Karpas-422 (cell line): ENCODE results near the gene ARHGAP22. TPM values are rescaled to one million over a fixed set of nuclear protein-coding genes. Genes with fewer than 3 reads are reported as not detected.

Source experiments
- DNase-seq: peaks from one replicate; pipeline ENCODE4 v3.0.0-alpha.2; 2015
- H2AFZ ChIP-seq: fragments of 200-600 bp; sonication (generic); 2 replicates; pipeline ENCODE4 v1.6.1; 2014; ENCODE audit warnings: antibody characterized with exemption, low read length, mixed read lengths
- H3K27ac ChIP-seq: fragments of 200-600 bp; sonication (generic); 2 replicates; pipeline ENCODE4 v1.5.1; 2014; ENCODE audit warnings: mild to moderate bottlenecking, low read length, moderate library complexity
- H3K27me3 ChIP-seq: fragments of 200-600 bp; sonication (generic); 2 replicates; pipeline ENCODE4 v1.6.1; 2014; ENCODE audit warnings: low read length, mixed read lengths
- H3K36me3 ChIP-seq: fragments of 200-600 bp; sonication (generic); 2 replicates; pipeline ENCODE4 v1.6.1; 2014; ENCODE audit warnings: low read length, mixed read lengths; ENCODE audit not compliant: insufficient read depth
- H3K4me1 ChIP-seq: fragments of 200-600 bp; sonication (generic); 2 replicates; pipeline ENCODE4 v1.6.1; 2014; ENCODE audit warnings: mild to moderate bottlenecking, low read length, mixed read lengths
- H3K4me2 ChIP-seq: fragments of 200-600 bp; sonication (generic); 2 replicates; pipeline ENCODE4 v1.6.1; 2014; ENCODE audit warnings: low read length, low read depth, mild to moderate bottlenecking; ENCODE audit not compliant: poor library complexity, severe bottlenecking
- H3K4me3 ChIP-seq: fragments of 200-600 bp; sonication (generic); 2 replicates; pipeline ENCODE4 v1.5.1; 2014; ENCODE audit warnings: mild to moderate bottlenecking, antibody characterized with exemption, low read length, mixed read lengths
- H3K79me2 ChIP-seq: fragments of 200-600 bp; sonication (generic); 2 replicates; pipeline ENCODE4 v1.6.1; 2014; ENCODE audit warnings: mild to moderate bottlenecking, low read length, mixed read lengths
- H3K9ac ChIP-seq: fragments of 200-600 bp; sonication (generic); 2 replicates; pipeline ENCODE4 v1.6.0; 2014; ENCODE audit warnings: low read length
- H3K9me2 ChIP-seq: fragments of 200-600 bp; sonication (generic), shearing (Covaris generic); replicated peaks from 2 replicates; pipeline ENCODE4 v1.6.0; 2014; ENCODE audit warnings: mild to moderate bottlenecking, low read length, moderate library complexity; ENCODE audit not compliant: insufficient read depth
- H3K9me3 ChIP-seq: fragments of 300-700, 200-600 bp; sonication (generic); 2 replicates; pipeline ENCODE4 v1.6.1; 2014; ENCODE audit warnings: low read length, mixed read lengths
- H4K20me1 ChIP-seq: fragments of 200-600 bp; sonication (generic); 2 replicates; pipeline ENCODE4 v1.6.1; 2014; ENCODE audit warnings: mild to moderate bottlenecking, antibody characterized with exemption, low read length, low read depth; ENCODE audit not compliant: insufficient read depth
- total RNA-seq: library from RNA; depleted of rRNA; stranded (reverse); fragments of >200 nt; shearing (Covaris generic); gene quantifications from 2 replicates; pipeline ENCODE4 v1.2.3, GENCODE V29; 2014; ENCODE audit warnings: low replicate concordance

ARHGAP22 gene
- total RNA-seq, 1 experiment from 2014 or later: 0.07 TPM

GRCh38 chr10:48636901-48637300, 32.0 kb upstream of the ARHGAP22 start:
- no peaks in the 10 kb centered on the region for H4K20me1 ChIP-seq
- no peak for DNase-seq
- H3K9me2 ChIP-seq: no peaks in the 10 kb centered on the region
- no peak overlapping the region for H3K4me2 ChIP-seq
- H3K4me1 ChIP-seq: peaks cover 46% of the 10 kb centered on the region
- no peak overlapping the region for H2AFZ ChIP-seq
- no peak overlapping the region for H3K27ac ChIP-seq
- no peaks in the 10 kb centered on the region for H3K9me3 ChIP-seq
- no peak overlapping the region for H3K9ac ChIP-seq
- no peak overlapping the region for H3K4me3 ChIP-seq
- H3K79me2 ChIP-seq: no peaks in the 10 kb centered on the region
- H3K36me3 ChIP-seq: no peaks in the 10 kb centered on the region
- no peaks in the 10 kb centered on the region for H3K27me3 ChIP-seq

DNA sequence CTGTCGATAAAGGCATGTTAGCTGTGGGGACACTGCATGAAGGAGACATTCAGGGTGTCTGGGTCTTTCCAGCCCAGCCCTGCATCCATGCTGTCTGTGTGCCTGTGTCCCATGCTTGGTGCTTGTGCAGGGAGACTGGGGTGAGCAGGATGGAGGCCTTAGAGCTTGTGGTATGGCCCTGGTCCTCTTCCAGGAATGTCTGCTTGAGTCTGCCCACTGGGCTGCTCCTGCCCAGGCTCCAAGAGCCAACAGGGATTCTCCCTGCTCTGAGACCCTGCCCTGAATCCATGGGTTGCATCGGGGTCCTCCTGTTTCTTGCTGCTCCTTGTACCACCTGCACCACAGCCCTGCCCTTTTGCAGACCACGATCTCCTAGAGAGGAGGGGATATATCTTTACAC, 31.4 kb upstream of the ARHGAP22 start:
- H4K20me1 ChIP-seq: no peaks in the 10 kb centered on the region
- H3K36me3 ChIP-seq: no peaks in the 10 kb centered on the region
- H3K4me1 ChIP-seq: peaks cover 46% of the 10 kb centered on the region
- no peaks in the 10 kb centered on the region for H3K27me3 ChIP-seq
- H3K79me2 ChIP-seq: no peaks in the 10 kb centered on the region
- no peak overlapping the region for H3K4me3 ChIP-seq
- H3K4me2 ChIP-seq: no peak overlapping the region
- H2AFZ ChIP-seq: no peak overlapping the region
- H3K9me3 ChIP-seq: no peaks in the 10 kb centered on the region
- no peak overlapping the region for H3K9ac ChIP-seq
- no peak overlapping the region for H3K27ac ChIP-seq
- H3K9me2 ChIP-seq: no peaks in the 10 kb centered on the region
- no peak for DNase-seq

DNA sequence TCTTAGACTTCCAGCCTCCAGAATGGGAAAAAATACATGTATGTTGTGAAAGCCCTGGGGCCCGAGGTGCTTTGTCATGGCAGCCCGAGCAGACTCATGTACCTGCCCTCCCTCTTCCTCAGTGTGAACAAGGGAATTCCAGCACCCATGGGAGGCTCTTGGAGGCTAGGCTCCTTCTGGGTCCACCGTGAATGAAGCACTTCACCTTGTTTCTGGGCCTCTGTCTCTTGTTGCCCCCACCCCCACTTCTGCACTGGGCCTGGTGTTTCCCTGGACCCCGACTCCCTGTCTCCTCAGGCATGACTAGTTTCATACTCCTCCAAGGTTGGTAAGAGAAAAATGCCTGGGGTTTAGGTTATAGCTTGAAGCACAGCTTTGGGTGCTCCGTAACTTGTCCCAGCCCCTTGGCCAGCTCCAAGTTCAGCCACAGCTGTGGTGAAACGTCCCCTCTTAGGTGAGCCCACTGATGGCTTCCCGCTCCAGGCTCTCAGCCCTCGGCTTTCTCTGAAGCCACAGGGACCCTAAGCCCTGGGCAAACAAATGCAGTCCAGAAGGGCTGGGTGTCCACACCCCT, 30.2 kb upstream of the ARHGAP22 start:
- peaks cover 46% of the 10 kb centered on the region for H3K4me1 ChIP-seq
- no peak overlapping the region for H2AFZ ChIP-seq
- H3K9ac ChIP-seq: peak overlapping the region; percentile 54
- H3K9me2 ChIP-seq: no peaks in the 10 kb centered on the region
- H3K79me2 ChIP-seq: no peaks in the 10 kb centered on the region
- H3K27me3 ChIP-seq: no peaks in the 10 kb centered on the region
- peak overlapping the region; percentile 54; the same call in 1 of the 2 replicates for H3K4me3 ChIP-seq
- H4K20me1 ChIP-seq: no peaks in the 10 kb centered on the region
- no peak for DNase-seq
- H3K9me3 ChIP-seq: no peaks in the 10 kb centered on the region
- H3K4me2 ChIP-seq: peak overlapping the region; percentile 73
- peak overlapping the region; percentile 81 for H3K27ac ChIP-seq
- no peaks in the 10 kb centered on the region for H3K36me3 ChIP-seq

DNA sequence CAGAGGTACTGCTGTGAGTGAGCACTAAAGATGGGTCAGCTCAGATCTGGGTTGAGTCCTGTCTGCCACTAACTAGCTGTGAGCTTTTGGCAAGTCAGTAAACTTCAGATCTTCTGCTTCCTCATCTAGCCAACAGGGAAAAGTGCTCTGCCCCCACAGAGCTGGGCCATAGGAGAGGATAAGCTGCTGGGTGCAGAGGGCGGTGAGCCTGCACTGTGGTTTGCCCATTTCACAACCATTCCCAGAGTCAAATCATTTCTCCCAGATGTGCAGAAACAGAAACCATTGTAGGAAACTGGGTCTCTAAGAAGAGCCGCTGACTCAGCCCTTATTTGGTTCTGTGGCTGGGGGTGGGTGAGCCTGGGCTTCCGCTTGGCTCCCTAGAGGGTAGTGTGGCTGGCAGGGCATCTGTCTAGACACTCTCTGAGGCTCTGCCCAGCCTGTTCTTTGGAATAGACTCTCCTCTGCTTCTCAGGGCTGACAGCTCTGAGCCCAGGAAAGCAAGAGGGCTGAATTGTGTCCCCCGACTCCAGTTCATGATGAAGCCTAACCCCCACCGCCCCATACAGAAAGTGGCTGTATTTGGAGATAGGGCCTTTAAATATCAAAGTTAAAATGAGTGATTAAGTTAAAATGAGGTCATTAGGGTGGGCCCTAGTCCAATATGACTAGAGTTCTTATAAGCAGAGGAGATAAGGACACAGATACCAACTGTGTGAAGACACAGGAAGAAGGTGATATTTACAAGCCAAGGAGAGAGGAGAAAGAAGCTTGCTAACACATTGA, 29.5 kb upstream of the ARHGAP22 start:
- H3K27me3 ChIP-seq: no peaks in the 10 kb centered on the region
- H2AFZ ChIP-seq: peak overlapping the region; percentile 47; the same call in 1 of the 2 replicates
- H3K79me2 ChIP-seq: no peaks in the 10 kb centered on the region
- H3K4me1 ChIP-seq: peaks cover 42% of the 10 kb centered on the region
- H3K9ac ChIP-seq: peak overlapping the region; percentile 54
- peak overlapping the region; percentile 81 for H3K27ac ChIP-seq
- peak overlapping the region; percentile 73 for H3K4me2 ChIP-seq
- no peaks in the 10 kb centered on the region for H4K20me1 ChIP-seq
- H3K9me3 ChIP-seq: no peaks in the 10 kb centered on the region
- peak; percentile 93 for DNase-seq
- H3K4me3 ChIP-seq: peak overlapping the region; percentile 54
- no peaks in the 10 kb centered on the region for H3K9me2 ChIP-seq
- H3K36me3 ChIP-seq: no peaks in the 10 kb centered on the region

DNA sequence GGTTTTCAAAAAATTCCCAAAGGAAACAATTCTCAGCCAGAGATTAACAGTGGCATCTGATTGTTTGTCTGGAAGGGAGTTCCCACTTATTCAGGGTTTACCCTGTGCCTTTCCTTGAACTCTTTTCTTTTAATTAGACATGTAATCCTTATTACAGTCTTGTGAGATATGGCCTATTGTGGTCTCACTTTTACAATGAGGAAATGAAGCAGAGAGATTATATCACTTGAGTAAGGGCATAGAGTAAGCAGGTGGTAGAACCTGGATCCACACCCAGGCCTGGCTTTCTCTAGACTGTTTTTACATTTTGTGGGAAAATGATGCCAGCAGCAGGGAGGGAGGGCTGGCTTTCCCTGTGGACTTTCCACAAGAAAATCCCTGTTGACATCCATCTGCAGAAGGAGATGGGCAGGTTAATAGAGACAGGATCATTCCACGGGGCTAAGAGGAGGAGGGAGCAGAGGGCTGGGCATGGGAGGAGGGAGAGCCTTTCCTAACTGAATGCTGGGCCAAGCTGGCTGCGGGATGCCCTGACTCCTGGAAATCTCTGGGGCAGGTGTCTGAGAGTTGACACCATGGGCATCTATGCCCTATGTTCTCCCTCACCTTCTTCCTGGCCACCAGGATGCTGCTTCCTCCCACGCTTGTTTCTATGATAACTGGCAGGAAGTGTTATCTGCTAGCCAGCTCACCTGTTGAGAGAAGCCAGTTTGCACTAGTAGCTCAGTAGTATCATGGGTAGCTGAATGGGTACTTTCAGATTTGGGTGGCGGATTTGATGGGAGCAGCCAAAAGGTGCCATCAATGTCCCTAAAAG, 28.7 kb upstream of the ARHGAP22 start:
- H3K27ac ChIP-seq: peak overlapping the region; percentile 81
- no peaks in the 10 kb centered on the region for H3K9me2 ChIP-seq
- H3K27me3 ChIP-seq: no peaks in the 10 kb centered on the region
- H3K4me3 ChIP-seq: peak overlapping the region; percentile 54
- peak overlapping the region; percentile 47; the same call in 1 of the 2 replicates for H2AFZ ChIP-seq
- H3K36me3 ChIP-seq: no peaks in the 10 kb centered on the region
- peak overlapping the region; percentile 50 for H3K9ac ChIP-seq
- no peaks in the 10 kb centered on the region for H4K20me1 ChIP-seq
- H3K4me2 ChIP-seq: peak overlapping the region; percentile 73
- no peaks in the 10 kb centered on the region for H3K79me2 ChIP-seq
- DNase-seq: peak; percentile 58
- peaks cover 35% of the 10 kb centered on the region for H3K4me1 ChIP-seq
- no peaks in the 10 kb centered on the region for H3K9me3 ChIP-seq

- Histone ChIP-seq H3K27me3 (no peaks in the 10 kb centered on the region), H3K9ac (no peak overlapping the region), H3K9me3 (no peaks in the 10 kb centered on the region), H3K79me2 (no peaks in the 10 kb centered on the region), H3K36me3 (no peaks in the 10 kb centered on the region), H2AFZ (no peak overlapping the region), H3K9me2 (no peaks in the 10 kb centered on the region), H4K20me1 (no peaks in the 10 kb centered on the region), H3K4me1 (peaks cover 35% of the 10 kb centered on the region), H3K4me3 (no peak overlapping the region), H3K4me2 (no peak overlapping the region), H3K27ac (no peak overlapping the region)
- DNase-seq: no peak
Measured at GRCh38 chr10:48632166-48632565, 27.3 kb upstream of the ARHGAP22 start.

GRCh38 chr10:48627984-48628609, 23.2 kb upstream of the ARHGAP22 start:
- H2AFZ ChIP-seq: no peak overlapping the region
- H3K36me3 ChIP-seq: no peaks in the 10 kb centered on the region
- H3K4me3 ChIP-seq: no peak overlapping the region
- no peak overlapping the region for H3K9ac ChIP-seq
- H3K79me2 ChIP-seq: no peaks in the 10 kb centered on the region
- DNase-seq: no peak
- H3K9me2 ChIP-seq: no peaks in the 10 kb centered on the region
- no peaks in the 10 kb centered on the region for H3K9me3 ChIP-seq
- peaks cover 34% of the 10 kb centered on the region for H3K4me1 ChIP-seq
- H4K20me1 ChIP-seq: no peaks in the 10 kb centered on the region
- no peaks in the 10 kb centered on the region for H3K27me3 ChIP-seq
- H3K4me2 ChIP-seq: no peak overlapping the region
- no peak overlapping the region for H3K27ac ChIP-seq
